ENCODE results near the gene SNAPC1.

- TF ChIP-seq CTCF (IDR thresholded peaks at IDR 0.05) (peak in 1 of 7 experiments; percentile 10), POLR2A (IDR thresholded peaks at IDR 0.05) (peak in 2 of 3 donors; percentile 74 to 83)
Measured at GRCh38 chr14:61761959-61762786, at the start of gene SNAPC1.
